GM12878 (cell line): Measurements from ENCODE around the gene CACNG4. TPM values are rescaled to one million over a fixed set of nuclear protein-coding genes. Genes with fewer than 3 reads are reported as not detected.

Experiments
- ATAC-seq: fragments of 200-7000 bp; cut with Tn5 transposase; 3 replicates; pipeline ENCODE4 v1.9.1; 2020; ENCODE audit warnings: mild to moderate bottlenecking, moderate library complexity
- BruUV-seq: library from RNA; stranded (reverse); fragments of 400-500 nt; replicated peaks from 2 replicates; lab custom pipeline; 2021; lab: Mats Ljungman, UMichigan
- CTCF ChIA-PET: fragments of 300-600 bp; sonication (Branson Sonifier 250); formaldehyde crosslinking; extraction: SDS; loops from one replicate; lab custom pipeline; 2021; ENCODE audit warnings: inconsistent platforms; lab: Yijun Ruan, JAX
- POLR2A ChIA-PET: fragments of 350-600 bp; formaldehyde crosslinking; extraction: SDS; loops from one replicate; lab custom pipeline; 2021; ENCODE audit warnings: inconsistent platforms; lab: Charles Lee
- RAD21 ChIA-PET: fragments of 300-600 bp; sonication (Branson Sonifier 250); formaldehyde crosslinking; loops from one replicate; lab custom pipeline; 2023; ENCODE audit warnings: antibody characterized with exemption; ENCODE audit not compliant: unreplicated experiment; lab: Charles Lee
- SMC1A ChIA-PET: fragments of 300-600 bp; sonication (Branson Sonifier 250); formaldehyde crosslinking; loops from one replicate; lab custom pipeline; 2023; ENCODE audit not compliant: unreplicated experiment, uncharacterized antibody; lab: Charles Lee
- DNase-seq: peaks from one replicate; pipeline ENCODE4 v3.0.0-alpha.2; 2011; ENCODE audit warnings: low read depth, low spot score
- FAIRE-seq: peaks from 3 replicates; lab custom pipeline; 2011; peaks lifted over from hg19 to GRCh38; lab: Jason Lieb, UNC
- H2AFZ ChIP-seq: 2 replicates; pipeline ENCODE4 v1.6.0; 2011; ENCODE audit warnings: low read depth, low read length, control low read depth; ENCODE audit not compliant: control insufficient read depth
- H3K27ac ChIP-seq: 2 replicates; pipeline ENCODE4 v1.5.1; 2011; ENCODE audit warnings: control low read depth; ENCODE audit not compliant: control insufficient read depth, insufficient read depth
- H3K27me3 ChIP-seq, 2 experiments: replicated peaks in 1 of 2; 2 replicates each; pipeline versions ENCODE4 v1.6.0 to v1.6.1; 2011; ENCODE audit warnings: low read length in 1 of 2; ENCODE audit not compliant: control insufficient read depth in 2 of 2, insufficient read depth in 2 of 2
- H3K36me3 ChIP-seq, 2 experiments: 2 replicates each; pipeline ENCODE4 v1.5.1; 2011; ENCODE audit warnings: low read length in 1 of 2; ENCODE audit not compliant: control insufficient read depth in 2 of 2, insufficient read depth in 2 of 2
- H3K4me1 ChIP-seq: 2 replicates; pipeline ENCODE4 v1.6.1; 2011; ENCODE audit warnings: mild to moderate bottlenecking, low read length, moderate library complexity, mixed read lengths; ENCODE audit not compliant: control insufficient read depth, insufficient read depth
- H3K4me2 ChIP-seq: 2 replicates; pipeline ENCODE4 v1.6.0; 2011; ENCODE audit warnings: control low read depth; ENCODE audit not compliant: control insufficient read depth, insufficient read depth
- H3K4me3 ChIP-seq: fragments of 200-600 bp; sonication (generic); 2 replicates; pipeline ENCODE4 v1.5.1; 2016
- H3K79me2 ChIP-seq: 2 replicates; pipeline ENCODE4 v1.6.0; 2011; ENCODE audit warnings: low read length; ENCODE audit not compliant: control insufficient read depth, insufficient read depth
- H3K9ac ChIP-seq: 2 replicates; pipeline ENCODE4 v1.8.0; 2011; ENCODE audit warnings: low read length, control low read depth, mixed read lengths; ENCODE audit not compliant: control insufficient read depth, insufficient read depth
- H3K9me3 ChIP-seq: replicated peaks from 3 replicates; pipeline ENCODE4 v1.5.1; 2011; ENCODE audit warnings: mild to moderate bottlenecking, low read length; ENCODE audit not compliant: control insufficient read depth, insufficient read depth
- H4K20me1 ChIP-seq: 2 replicates; pipeline ENCODE4 v1.6.0; 2011; ENCODE audit not compliant: control insufficient read depth, insufficient read depth
- GATAD2B ChIP-seq: fragments of 450-650 bp; conservative IDR thresholded peaks from 2 replicates; pipeline ENCODE4 v1.6.1; 2017; ENCODE audit warnings: low read depth, mild to moderate bottlenecking, moderate library complexity
- HCFC1 ChIP-seq: fragments of 150-350 bp; IDR thresholded peaks from 2 replicates; pipeline ENCODE4 v1.6.1; 2014; ENCODE audit warnings: low read length
- HDGF ChIP-seq: fragments of 450-650 bp; IDR thresholded peaks from 2 replicates; pipeline ENCODE4 v1.6.1; 2016; ENCODE audit warnings: antibody characterized with exemption
- KLF5 ChIP-seq: fragments of 450-650 bp; IDR thresholded peaks from 2 replicates; pipeline ENCODE4 v1.6.1; 2014; ENCODE audit warnings: mild to moderate bottlenecking; ENCODE audit not compliant: partially characterized antibody
- MAX ChIP-seq: IDR thresholded peaks from 2 replicates; pipeline ENCODE4 v1.6.1; 2012; ENCODE audit warnings: low read depth, low read length, improper control_type of control experiment
- MEF2B ChIP-seq: fragments of 450-650 bp; IDR thresholded peaks from 2 replicates; pipeline ENCODE4 v1.6.1; 2018; ENCODE audit warnings: mild to moderate bottlenecking, moderate library complexity; ENCODE audit not compliant: partially characterized antibody, poor library complexity, severe bottlenecking
- MTA3 ChIP-seq: IDR thresholded peaks from 2 replicates; pipeline ENCODE4 v1.6.1; 2012; ENCODE audit warnings: low read length, inconsistent platforms, borderline replicate concordance
- NR2F1 ChIP-seq: fragments of 450-650 bp; conservative IDR thresholded peaks from 2 replicates; pipeline ENCODE4 v1.6.1; 2017; ENCODE audit warnings: mild to moderate bottlenecking
- PAX5 ChIP-seq: IDR thresholded peaks from 2 replicates; pipeline ENCODE4 v1.6.1; 2011; ENCODE audit warnings: low read depth, low read length, borderline replicate concordance
- RCOR1 ChIP-seq: conservative IDR thresholded peaks from 2 replicates; pipeline ENCODE4 v1.6.1; 2012; ENCODE audit warnings: low read depth, low read length, improper control_type of control experiment
- RELA ChIP-seq: fragments of 450-650 bp; IDR thresholded peaks from 2 replicates; pipeline ENCODE4 v1.8.0; 2014; ENCODE audit warnings: borderline replicate concordance; ENCODE audit not compliant: partially characterized antibody
- SKIL ChIP-seq: fragments of 450-650 bp; IDR thresholded peaks from 2 replicates; pipeline ENCODE4 v1.6.1; 2017; ENCODE audit warnings: mild to moderate bottlenecking, low read depth, inconsistent platforms; ENCODE audit not compliant: poor library complexity, severe bottlenecking
- TCF12 ChIP-seq: IDR thresholded peaks from 2 replicates; pipeline ENCODE4 v1.6.1; 2011; ENCODE audit warnings: low read depth, mild to moderate bottlenecking, low read length
- TCF3 ChIP-seq: IDR thresholded peaks from 2 replicates; pipeline ENCODE4 v1.6.1; 2012; ENCODE audit warnings: low read depth, mild to moderate bottlenecking, low read length, borderline replicate concordance; ENCODE audit not compliant: insufficient read depth
- WRNIP1 ChIP-seq: IDR thresholded peaks from 2 replicates; pipeline ENCODE4 v1.6.1; 2011; ENCODE audit warnings: low read depth, low read length, improper control_type of control experiment, borderline replicate concordance
- ZNF24 ChIP-seq: fragments of 450-650 bp; IDR thresholded peaks from 2 replicates; pipeline ENCODE4 v1.6.1; 2017; ENCODE audit warnings: antibody characterized with exemption, mild to moderate bottlenecking
- ZNF622 ChIP-seq: fragments of 450-650 bp; IDR thresholded peaks from 2 replicates; pipeline ENCODE4 v1.6.1; 2017; ENCODE audit warnings: mild to moderate bottlenecking, inconsistent platforms
- WGBS: methylation state at CpG from one replicate; pipeline ENCODE4 v1.1.6; 2016; ENCODE audit warnings: low lambda C conversion rate; ENCODE audit not compliant: insufficient replicate concordance, insufficient coverage; ENCODE audit errors: missing lambda C conversion rate; 5-methylcytosine and 5-hydroxymethylcytosine counted together
- in situ Hi-C: fragments of 300-500 bp; cut with MboI; formaldehyde crosslinking; loops from 9 replicates; pipeline ENCODE4 v1.14.3; 2018; ENCODE audit warnings: mixed read lengths
- intact Hi-C: fragments of 100-400 bp; cut with micrococcal nuclease; formaldehyde crosslinking; loops from one replicate; pipeline ENCODE4 v1.14.2; 2022; ENCODE audit not compliant: unreplicated experiment
- polyA plus RNA-seq, 11 experiments: library from polyadenylated mRNA; depleted of rRNA in 4 of 11; unstranded in 6 of 11; stranded (reverse) in 5 of 11; fragments of >200 nt; fragmentation: Nextera tagmentation in 4 of 11; fragmentation: Illumina TruSeq in 1 of 11; extraction: Ambion mirVana in 4 of 11; extraction: Trizol in 1 of 11; gene quantifications; 1 replicate in 1 of 11; 2 replicates in 10 of 11; pipeline versions ENCODE4 v1.2.1 to v1.2.3, GENCODE V29; 2011 to 2016; ENCODE audit warnings: inconsistent platforms in 2 of 11, missing spikeins in 2 of 11, low read depth in 1 of 11
- total RNA-seq, 4 experiments: library from RNA; depleted of rRNA in 3 of 4; stranded (reverse); fragments of >200 nt in 3 of 4; fragmentation: Illumina TruSeq in 1 of 4; extraction: Trizol in 1 of 4; gene quantifications; 2 replicates each; pipeline versions ENCODE4 v1.2.1 to v1.2.3, GENCODE V29; 2013 to 2021

CACNG4 gene
- total and polyA plus RNA-seq, 10 of the 15 experiments (the other 5 are each of a cell fraction or from before 2014, with no cell fraction given), result 0.08 TPM; not detected in 8

GRCh38 chr17:67044940-67045339 is 80.4 kb downstream of the CACNG4 start:
- H3K9me3 ChIP-seq, result peaks cover 3% of the 10 kb centered on the region
- TF ChIP-seq HCFC1, result no peak
- no peak for TF ChIP-seq NR2F1
- no peak for TF ChIP-seq GATAD2B
- TF ChIP-seq PAX5, result no peak
- no peak for TF ChIP-seq TCF12
- TF ChIP-seq RCOR1, result no peak
- no peak for TF ChIP-seq SKIL
- TF ChIP-seq ZNF622, result no peak
- TF ChIP-seq KLF5, result no peak
- no peak for TF ChIP-seq RELA
- no peak for TF ChIP-seq WRNIP1
- no peak for TF ChIP-seq MAX
- TF ChIP-seq TCF3, result no peak
- TF ChIP-seq HDGF, result no peak
- TF ChIP-seq MEF2B, result no peak
- no peak for TF ChIP-seq MTA3
- no peak for TF ChIP-seq ZNF24
- BruUV-seq, result no TSS peak
- no peak overlapping the region for H3K4me2 ChIP-seq
- no peaks in the 10 kb centered on the region for H3K4me1 ChIP-seq
- FAIRE-seq (no peak), ATAC-seq (no peak), DNase-seq (no peak)
- no peaks in the 10 kb centered on the region for H3K27me3 ChIP-seq
- no peak overlapping the region for H3K9ac ChIP-seq
- 28% methylated on average over 5 of the region's 5 CpGs for WGBS
- intact Hi-C loops, result no loop called here
- no peaks in the 10 kb centered on the region for H3K79me2 ChIP-seq
- H3K27ac ChIP-seq, result no peak overlapping the region
- RAD21 ChIA-PET, result no interaction called here
- no peaks in the 10 kb centered on the region for H4K20me1 ChIP-seq
- H3K36me3 ChIP-seq, result no peaks in the 10 kb centered on the region
- POLR2A ChIA-PET, result interaction anchor here (0.6 to 0.8 kb wide), 3 partner anchors 13 to 1098 kb away, joined by 4 to 9 read pairs (median 4); no protein-coding TSS in a partner anchor
- SMC1A ChIA-PET, result interaction anchor here (0.6 kb wide), 1 partner anchor 37 kb away, joined by 3 read pairs; no protein-coding TSS in a partner anchor
- in situ Hi-C loops, result no loop called here
- H2AFZ ChIP-seq, result no peak overlapping the region
- CTCF ChIA-PET, result no interaction called here
- H3K4me3 ChIP-seq, result no peak overlapping the region
